RPMI8226 (cell line): ENCODE results near the gene PIP5K1B.

Experiments used
- DNase-seq: peaks from one replicate; pipeline ENCODE4 v3.0.0-alpha.2; 2015

The PIP5K1B gene

GRCh38 chr9:68778635-68779034, 73.6 kb downstream of the PIP5K1B start:
- no peak for DNase-seq

GRCh38 chr9:68779558-68780379, 74.7 kb downstream of the PIP5K1B start:
- peak; percentile 93 for DNase-seq

GRCh38 chr9:68780380-68780712, 75.3 kb downstream of the PIP5K1B start:
- DNase-seq = no peak

- peak; percentile 24 for DNase-seq
These were observed 75.7 kb downstream of the PIP5K1B start for GRCh38 chr9:68780720-68781119.

- DNase-seq = no peak
These were observed 76.9 kb downstream of the PIP5K1B start for GRCh38 chr9:68781928-68782327.

GRCh38 chr9:68782546-68782945, 77.5 kb downstream of the PIP5K1B start:
- DNase-seq = no peak

GRCh38 chr9:68785965-68786364, 80.9 kb downstream of the PIP5K1B start:
- DNase-seq = no peak

GRCh38 chr9:68791169-68791568, 86.1 kb downstream of the PIP5K1B start:
- DNase-seq = no peak

- DNase-seq = no peak
These were observed 88.7 kb downstream of the PIP5K1B start for GRCh38 chr9:68793605-68794343.

GRCh38 chr9:68794898-68795297, 89.9 kb downstream of the PIP5K1B start:
- no peak for DNase-seq

GRCh38 chr9:68795411-68795810, 90.4 kb downstream of the PIP5K1B start:
- no peak for DNase-seq

GRCh38 chr9:68797116-68797515, 92.1 kb downstream of the PIP5K1B start:
- DNase-seq = no peak

- DNase-seq = no peak
These were observed 93.4 kb downstream of the PIP5K1B start for GRCh38 chr9:68798423-68798822.

- DNase-seq = no peak
These were observed 95.8 kb downstream of the PIP5K1B start for GRCh38 chr9:68800836-68801235.

GRCh38 chr9:68802525-68803015, 97.5 kb downstream of the PIP5K1B start:
- DNase-seq = peak; percentile 48

GRCh38 chr9:68804911-68805889, 100.2 kb downstream of the PIP5K1B start:
- DNase-seq = no peak

- DNase-seq = no peak
These were observed 101.0 kb downstream of the PIP5K1B start for GRCh38 chr9:68805890-68806517.

GRCh38 chr9:68808338-68808890, 103.4 kb downstream of the PIP5K1B start:
- DNase-seq = no peak

- DNase-seq = no peak
These were observed 112.2 kb downstream of the PIP5K1B start for GRCh38 chr9:68817079-68817875.

- DNase-seq = no peak
These were observed 114.0 kb downstream of the PIP5K1B start for GRCh38 chr9:68819065-68819464.

GRCh38 chr9:68821911-68822310, 116.9 kb downstream of the PIP5K1B start:
- no peak for DNase-seq
